ENCODE results near the gene ATP8B3.
A peak's percentile ranks its signal among the peaks of the same experiment; 100 is the strongest.

Gene ATP8B3

DNA sequence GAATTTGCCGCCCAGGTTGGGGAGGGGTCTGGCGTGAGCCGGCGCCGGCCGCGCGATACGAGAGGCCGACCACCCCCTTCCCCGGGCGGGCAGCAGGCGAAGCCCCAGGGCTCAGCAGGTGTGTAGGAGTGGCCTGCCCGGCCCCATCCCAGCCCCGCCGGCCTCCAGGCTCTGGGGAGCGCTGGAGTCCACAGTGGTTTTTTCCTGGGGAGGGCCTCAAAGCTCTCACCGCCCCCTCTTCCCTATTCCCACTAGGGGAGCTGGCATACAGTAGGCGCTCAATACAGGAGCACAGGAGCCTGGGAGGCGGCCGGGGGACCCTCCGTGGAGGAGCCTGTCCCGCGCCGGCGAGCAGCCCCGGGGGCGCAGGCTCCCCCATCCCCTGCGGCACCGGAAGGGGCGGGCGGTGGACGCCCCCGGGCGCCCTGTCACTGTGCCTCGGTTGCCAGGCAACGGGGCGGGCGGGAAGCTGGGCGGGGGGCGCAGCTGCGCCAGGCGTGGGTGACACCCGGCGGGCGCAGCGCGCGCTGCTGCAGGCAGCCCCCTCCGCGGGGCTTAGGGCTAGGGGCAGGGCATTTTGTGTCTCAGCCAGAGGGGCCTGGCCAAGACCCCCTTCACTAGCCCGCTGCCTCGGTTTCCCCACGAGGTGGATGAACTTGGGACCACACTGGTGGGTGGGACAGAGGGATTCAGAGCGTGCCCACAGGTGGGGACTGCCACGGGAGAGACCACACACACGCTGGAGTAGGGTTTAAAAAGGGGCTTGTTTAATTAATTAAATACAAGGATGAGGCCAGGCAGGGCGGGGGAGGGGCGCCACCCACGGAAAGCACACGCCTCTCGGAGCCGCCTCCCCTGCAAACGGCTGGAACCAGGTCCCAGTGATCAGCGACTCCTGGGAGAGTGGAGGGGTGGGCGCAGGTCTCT is 39.8 kb upstream of the ATP8B3 start:
- peak; percentile 68 for DNase-seq

DNA sequence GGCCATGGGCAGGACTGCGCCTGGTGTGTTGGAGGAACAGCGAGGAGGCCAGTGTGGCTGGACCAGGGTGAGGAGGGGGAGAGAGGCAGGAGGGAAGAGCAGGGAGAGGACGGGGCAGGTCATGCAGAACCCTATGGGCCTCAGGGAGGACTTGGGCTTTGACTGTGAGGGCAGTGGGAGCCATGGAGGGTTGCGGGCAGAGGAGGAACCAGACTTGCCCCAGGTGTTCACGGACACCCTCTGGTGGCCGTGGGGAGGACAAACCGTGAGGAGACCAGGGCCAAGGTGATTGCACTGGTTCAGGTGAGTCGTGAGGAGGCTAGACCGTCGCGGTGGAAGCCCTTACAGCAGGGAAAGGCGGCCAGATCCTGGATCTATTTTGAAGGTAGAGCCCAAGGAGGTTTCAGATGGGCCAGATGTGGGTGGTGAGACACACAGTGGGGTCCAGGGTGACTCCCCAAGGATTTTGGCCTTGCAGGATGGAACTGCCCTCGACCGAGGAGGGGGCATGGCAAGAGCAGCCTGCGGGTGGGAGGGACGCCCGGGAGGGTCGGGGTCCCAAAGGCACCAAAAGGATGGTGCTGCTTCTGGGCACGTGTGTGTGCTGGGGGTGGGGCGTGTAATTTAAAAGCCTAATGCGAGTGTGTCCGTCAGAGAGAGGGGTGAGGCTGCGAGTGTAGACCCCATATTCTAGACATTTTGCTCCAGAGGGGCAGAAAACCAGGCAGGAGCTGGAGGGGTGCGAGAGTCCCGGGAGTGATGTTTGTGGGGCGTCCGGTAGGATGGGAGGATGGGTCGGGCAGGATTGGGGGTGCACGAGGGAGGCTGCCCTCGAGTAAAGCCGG is 39.0 kb upstream of the ATP8B3 start:
- DNase-seq, result no peak

DNA sequence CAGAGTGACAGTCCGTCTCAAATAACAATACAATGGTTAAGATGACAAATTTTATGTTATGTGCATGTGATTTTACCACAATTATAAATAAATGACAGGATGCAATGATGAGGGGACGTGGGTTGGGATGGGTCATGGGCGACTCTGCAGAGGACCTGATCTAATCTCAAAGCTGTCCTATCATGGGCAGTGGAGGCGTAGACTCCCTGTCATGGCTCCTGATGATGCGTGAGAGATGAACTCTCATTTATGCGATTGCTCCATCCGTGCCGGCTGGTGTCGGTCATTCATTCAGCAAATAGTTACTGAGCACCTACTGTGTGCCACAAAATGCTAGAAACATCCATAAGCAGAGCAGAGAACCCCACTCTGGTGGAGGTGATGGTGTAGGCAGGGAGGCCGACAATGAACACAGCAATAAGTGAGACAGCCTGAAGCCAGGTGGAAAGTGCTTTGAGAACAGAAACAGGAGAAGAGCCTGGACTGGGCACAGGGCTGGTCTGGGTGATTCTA is 37.9 kb upstream of the ATP8B3 start:
- DNase-seq, result no peak

DNA sequence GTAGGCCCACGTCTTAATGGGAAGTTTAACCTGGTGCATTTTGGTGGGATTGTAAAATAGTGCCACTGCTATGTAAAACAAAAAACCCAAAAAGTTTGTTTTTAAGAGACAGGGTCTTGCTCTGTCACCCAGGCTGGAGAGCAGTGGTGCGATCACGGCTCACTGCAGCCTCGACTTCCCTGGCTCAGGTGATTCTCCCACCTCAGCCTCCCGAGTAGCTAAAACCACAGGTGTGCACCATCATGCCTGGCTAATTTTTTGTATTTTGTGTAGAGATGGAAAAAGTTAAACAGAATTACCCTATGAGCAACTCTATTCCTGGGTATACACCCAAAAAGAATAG is 37.0 kb upstream of the ATP8B3 start:
- no peak for DNase-seq

DNA sequence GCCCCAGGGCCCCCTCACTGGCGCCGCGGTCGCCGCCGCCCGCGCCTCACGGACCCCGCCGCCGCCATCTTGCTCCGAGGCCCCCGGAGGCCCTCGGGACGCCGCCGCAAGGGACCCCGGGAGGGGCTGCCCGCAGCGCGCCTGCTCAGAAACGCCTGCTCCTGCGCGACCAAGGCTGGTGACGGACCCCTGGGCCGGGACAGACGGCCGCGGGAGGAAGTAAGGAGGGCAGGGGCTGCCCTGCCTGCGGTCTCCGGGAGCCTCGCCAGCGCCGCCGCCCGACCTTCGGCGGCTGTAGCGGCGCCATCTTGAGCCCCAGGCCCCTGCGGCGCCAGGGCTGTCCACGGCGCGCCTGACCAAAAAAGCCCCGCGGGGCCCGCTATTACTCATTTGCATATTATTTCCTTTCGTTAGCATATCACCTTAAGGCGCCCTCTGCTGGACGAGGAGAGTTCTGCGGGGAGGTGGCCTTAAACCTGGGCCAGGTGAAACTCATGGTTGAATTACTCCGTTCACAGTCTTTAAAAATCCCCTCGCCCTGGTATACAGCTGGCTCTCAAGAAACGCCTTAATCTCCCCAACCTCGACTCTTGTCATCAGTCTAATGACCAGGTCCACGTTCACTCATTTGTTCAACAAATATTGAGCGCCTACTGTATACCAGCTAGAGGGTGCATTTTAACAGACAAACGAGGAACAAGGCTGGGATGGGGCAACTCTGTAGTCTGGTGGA is 36.5 kb upstream of the ATP8B3 start, which contains the start of gene REXO1:
TSS of gene REXO1 (minus strand) at position 85 of the 733 bp plus-strand sequence. CDS start 125 bp downstream, outside the sequence.
- DNase-seq, result peak; percentile 99

DNA sequence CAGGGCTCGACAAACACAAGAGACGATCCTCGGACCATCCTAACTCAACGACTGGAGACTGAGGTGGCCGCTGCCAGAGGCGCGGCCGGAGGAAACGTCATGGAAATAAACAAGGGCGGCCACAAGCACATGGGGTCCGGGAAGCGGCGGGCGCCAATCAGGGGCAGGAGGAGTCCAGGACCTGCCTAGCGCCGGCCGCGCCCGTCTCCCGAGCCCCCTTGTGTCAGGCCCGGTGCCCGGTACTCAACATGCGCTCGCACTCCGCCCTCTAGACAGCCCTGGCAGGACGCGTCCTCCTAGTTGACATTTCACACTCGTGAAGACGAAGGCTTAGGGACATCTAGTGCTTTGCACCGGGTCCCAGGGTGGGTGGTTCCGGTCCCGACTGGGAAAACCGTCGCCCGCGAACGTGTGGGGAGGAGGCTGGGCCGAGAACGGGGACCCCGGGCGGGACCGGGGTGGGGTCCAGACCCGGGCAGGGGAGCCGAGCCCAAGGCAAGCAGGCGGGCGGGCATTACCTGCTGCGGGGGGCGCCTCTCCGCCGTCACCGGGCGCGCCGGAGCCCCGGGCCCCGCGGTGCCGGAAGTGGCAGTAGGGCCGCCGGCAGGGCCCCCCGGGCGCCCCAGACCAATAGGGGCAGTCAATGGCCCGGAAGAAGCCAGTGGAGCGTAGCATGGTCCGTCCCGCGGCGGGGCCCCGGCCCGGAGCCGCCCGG is 35.8 kb upstream of the ATP8B3 start:
- no peak for DNase-seq

DNA sequence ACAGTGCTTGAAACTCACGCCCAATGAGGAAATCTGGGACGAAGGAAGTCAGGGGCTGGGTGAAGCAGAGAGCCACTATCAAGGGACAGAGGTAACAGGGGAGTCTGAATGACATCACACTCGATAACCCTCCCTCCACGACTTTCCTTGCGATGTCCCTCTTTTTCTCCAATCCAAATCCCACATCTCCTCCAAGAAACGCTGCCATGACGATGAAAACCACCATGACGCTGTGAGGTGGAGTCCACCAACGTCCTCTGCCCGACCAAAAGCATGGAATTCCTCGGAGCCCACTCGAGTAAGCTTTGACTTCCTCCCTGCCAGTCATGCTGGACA is 35.2 kb upstream of the ATP8B3 start:
- no peak for DNase-seq

DNA sequence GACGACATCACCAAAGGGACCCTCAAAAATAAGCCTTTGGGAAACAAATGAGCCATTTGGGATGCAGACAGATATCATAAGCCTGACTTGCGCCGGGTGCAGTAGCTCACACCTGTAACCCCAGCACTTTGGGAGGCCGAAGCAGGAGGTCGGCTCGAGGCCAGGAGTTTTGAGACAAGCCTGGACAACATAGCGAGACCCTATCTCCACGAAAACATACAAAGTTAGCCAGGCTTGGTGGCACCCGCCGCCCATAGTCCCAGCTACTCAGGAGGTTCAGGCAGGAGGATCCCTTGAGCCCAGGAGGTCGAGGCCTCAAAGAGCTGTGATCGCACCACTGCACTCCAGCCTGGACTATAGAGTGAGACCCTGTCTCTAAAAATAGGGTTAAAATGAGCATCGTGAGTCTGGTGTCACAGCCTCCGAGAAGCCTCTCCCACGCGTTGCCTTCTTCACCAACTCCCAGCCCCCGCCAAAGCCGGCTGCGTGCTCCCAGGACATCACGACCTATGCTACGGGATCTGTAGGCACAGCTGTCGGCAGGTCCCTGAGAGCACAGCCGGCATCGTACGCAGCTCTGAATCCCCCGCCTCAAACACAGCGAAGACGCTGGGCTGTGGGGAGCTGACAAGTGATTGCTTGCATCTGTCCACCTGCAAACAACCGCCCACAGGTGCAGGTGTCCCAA is 34.6 kb upstream of the ATP8B3 start:
- DNase-seq, result no peak

DNA sequence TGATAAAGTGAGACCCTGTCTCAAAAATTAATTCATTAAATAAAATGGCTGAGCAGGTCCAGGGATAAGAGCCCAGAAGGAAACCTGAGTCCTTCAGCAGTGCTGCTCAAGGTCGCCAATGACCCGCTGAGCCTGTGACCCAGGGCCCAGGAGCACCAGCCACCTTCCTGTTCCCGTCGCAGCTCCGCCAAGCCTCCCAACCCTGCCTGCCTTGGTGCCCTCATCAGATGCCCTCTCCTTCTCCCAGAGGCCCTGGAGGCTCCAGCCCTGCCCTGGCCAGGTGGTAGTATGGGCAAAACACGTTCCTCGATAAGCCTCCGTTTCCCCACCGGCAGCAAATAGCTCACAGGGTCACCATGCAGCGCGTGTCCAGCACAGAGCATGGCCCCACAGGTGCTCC is 33.6 kb upstream of the ATP8B3 start:
- no peak for DNase-seq

DNA sequence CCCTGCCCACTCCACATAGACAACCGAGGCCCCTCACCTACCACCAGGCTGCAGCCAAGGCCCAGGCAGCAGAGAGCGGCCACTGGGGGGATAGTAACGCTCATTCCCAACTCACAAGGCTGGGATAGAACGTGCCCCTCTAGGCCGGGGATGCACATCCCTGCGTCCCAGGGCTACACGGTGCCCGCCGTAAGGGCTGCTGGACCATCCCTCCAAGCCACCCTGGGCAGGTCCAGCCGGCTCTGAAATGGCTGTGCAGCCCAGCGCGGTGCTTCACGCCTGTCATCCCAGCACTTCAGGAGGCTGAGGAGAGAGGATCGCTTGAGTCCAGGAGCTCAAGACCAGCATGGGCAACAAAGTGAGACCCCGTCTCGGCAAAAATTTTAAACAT is 33.0 kb upstream of the ATP8B3 start:
- no peak for DNase-seq

DNA sequence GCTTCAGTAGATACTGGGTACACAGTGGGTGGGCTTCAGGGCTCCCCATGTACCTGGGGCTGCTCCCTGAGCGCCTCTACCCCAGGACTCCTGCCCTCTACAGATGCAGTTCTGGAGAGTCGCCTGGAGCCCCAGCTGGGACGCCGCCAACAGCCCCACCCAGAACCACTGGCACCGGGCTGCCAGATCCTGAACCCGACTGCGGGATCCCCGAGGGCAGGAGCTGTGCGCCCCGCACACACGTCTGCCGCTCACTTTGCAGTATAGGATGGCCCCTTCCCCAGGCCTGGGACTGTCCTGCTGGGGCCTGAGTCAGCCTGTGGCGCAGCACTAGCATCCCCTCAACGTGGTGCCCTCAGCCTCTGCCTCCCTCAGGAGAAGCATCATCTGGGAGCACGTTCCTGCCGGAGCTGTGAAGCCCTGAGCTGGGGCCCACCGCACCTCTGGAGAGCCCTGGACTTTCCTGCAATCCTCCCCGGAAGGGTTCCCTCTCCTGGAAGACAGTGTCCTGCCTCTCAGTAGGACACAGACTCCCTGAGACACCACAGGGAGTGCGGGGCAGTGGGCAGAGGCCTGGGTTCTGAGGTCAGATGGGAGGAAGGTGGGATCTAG is 32.5 kb upstream of the ATP8B3 start:
- no peak for DNase-seq

DNA sequence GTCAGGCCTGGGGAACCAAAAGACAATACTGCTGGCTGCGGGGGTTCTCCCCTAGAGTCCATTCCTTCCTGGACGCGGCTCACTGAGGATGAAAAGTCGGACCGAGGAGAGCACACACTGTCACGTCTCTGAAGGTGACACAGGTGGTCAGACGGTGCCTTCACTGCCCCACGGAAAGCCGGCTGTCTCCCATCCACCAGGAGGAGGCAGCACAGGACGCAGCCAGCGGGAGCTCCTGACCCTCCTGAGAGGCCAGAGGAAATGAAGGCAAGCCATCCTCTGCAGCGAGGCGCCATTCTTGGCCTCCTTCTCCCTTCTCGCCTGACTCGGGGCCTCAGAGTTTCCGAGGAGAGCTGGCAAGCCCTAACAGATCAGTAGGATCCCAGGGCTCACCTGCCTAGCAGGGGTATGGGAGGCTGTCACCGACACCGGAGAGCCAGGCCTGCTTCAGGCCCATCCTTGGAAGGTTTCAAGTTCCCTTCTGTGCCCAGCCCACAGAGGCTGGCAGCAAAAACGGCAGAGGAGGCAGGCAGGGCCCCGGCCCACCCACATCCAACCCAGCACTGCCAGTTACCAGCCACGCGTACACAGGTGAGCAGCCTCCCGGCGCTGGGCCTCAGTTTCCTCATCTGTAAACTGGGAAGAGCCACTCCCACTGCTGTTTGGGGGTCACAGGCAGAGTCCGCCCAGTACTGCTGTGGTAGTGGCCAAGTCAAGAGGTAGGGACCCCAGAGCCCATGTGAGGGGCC is 31.7 kb upstream of the ATP8B3 start:
- DNase-seq, result no peak

DNA sequence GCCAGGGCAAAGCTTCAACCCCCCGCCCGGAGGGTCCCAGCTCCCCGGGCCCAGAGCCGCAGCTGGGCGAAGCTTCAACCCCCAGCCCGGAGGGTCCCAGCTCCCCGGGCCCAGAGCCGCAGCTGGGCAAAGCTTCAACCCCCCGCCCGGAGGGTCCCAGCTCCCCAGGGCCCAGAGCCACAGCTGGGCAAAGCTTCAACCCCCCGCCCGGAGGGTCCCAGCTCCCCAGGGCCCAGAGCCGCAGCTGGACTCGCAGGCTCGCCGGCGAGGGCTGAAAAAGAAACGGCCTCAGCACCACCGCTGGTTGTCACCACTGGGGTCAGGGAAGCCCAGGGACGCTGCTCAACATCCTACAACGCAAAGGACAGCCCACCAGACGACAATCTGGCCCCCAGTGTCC is 31.0 kb upstream of the ATP8B3 start:
- no peak for DNase-seq

DNA sequence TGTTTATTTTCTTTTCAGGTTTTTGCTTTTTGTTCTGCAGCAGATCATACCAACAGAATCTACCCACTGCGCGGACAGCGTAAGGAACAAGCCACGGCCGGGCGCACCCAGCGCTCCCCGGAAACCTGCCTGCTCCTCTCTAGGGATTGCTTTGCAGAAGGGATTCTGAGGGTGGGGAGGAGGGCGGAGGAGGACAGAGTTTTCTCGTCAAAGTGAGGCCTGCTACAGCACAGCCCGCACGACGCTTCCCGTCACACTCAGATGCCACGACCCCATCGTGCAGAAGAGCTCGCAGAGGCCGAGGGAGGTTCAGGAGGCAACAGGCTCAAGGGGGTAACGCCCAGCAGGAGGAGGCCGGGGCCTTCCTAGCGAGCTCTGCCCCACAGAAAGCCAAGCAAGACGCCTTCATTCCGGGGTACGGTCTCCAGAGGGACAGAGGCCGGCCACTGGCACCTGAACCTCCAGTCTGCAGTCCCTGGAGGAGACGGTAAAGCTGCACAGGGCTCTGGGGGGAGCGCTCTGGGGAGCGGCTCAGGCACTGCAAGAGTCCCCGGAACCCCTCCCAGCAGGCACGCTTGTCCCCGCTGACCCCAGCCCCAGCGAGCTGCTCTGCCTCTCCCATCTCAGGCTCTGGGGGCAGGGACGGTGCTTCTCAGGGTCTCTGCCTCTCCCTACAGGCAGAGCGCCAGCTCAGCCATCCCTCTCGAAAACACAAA is 29.3 kb upstream of the ATP8B3 start:
- DNase-seq, result no peak

DNA sequence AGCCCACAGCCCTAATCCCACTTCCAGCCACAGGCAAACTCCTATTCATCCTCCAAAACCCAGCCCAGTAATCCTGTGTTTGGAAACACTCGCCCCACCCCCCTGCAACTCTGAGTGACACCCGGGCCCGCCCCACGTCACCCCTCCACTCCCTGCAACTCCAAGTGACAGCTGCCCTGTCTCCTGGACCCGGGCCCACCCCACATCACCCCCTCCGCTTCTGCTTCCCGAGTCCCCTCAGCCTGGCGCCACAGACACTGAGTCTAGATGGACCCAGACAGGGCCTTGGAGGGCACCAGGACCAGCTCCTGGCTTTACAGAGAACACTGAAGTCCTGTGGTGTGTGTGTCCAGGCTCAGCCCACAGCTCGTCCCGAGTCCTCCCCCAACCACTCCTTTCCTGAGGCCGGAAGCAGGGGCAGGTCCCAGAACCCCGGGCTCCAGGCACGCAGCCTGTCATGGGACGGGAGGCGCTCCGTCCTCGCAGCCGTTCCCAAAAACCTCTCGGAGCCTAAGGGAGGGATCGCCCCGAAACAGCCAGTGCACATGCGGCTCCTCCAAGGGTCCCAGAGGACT is 28.6 kb upstream of the ATP8B3 start:
- no peak for DNase-seq

DNA sequence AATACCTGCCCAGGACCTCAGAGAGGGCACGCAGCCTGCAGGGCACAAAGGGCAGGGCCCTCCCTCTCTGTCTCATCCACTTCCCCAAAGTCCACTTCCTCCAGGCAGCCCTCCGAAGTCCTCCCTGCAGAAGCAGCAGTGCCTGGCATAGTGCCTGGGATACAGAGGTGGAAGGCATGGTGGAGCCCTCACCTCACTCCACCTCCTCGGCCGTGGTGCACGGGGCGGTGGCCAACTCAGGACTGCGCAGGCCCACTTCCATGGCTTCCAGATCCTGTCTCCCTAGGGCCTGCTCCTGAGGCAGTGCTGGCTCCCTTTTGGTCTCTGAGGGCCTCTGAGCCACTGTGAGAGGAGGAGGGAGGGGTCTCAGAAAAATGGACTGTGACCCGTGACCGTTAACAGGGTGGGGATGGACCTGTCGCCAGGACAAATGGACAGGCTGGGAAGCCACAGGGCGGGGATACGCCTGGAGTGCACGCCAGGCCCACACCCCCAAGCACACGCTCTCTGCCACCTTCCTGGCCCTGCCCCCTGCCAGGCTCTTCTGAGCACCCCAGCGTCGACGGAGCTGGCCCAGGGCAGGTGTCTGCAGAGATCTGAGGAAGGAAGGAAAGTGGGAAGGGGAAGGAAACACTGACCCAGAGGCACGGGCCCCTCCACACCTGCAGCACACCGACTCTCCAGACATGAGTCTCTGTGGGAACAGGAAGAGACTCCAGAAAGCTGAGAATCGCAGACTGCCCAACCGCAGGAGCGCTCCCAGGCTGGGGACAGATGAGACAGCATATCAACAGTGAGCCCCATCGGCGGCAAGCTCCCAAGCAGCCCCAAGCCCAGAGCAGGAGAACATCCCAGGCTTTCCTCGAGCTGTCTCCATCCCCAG is 27.8 kb upstream of the ATP8B3 start:
- no peak for DNase-seq

DNA sequence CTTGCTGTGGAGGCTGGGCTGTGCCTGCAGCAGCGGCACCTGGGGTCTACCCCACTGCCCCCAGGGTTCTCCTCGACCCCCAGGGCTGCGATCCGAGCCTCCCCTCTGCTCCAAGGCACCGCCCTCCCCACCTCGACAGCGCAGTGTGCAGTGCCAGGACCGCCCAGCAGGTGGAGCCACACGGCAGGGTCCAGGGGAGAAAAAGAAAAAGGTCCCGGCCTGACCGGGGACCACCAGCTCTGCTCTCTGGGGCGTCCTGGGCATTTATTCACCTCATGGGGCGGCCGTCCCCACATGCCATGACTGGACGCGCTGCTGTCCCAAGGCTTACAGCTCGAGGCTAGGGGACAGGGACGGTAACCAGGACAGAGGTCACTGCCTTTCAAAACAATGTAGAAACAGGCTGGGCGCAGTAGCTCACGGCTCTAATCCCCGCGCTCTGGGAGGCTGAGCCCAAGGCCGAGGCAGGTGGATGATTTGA is 25.6 kb upstream of the ATP8B3 start:
- DNase-seq, result peak; percentile 51

DNA sequence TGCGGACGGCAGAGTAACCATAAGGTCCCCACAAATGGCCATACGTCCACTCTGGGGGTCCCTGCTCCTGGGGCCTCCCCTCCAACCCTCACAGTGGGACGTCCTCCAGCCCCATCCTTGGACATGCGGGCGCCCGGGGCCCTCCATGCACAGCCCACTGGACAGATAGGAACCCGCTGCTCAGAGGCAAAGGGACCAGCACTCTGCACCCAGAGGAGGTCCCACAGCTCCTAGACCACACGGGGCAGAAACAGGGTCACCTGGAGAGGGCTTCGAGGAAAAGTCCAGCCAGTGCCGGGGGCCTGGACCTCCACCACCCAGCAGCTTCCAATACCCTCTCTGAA is 25.1 kb upstream of the ATP8B3 start:
- no peak for DNase-seq

All from effector CD4-positive, alpha-beta T cell (primary cell).